LNCAP (cell line): Measurements from ENCODE around the gene OR5V1.

Source experiments
- CTCF ChIP-seq: fragments of 450-650 bp; IDR thresholded peaks from 2 replicates; pipeline ENCODE4 v1.5.1; 2017; ENCODE audit warnings: mild to moderate bottlenecking

OR5V1 gene

GRCh38 chr6:29368765-29369164 is at the start of gene OR5V1:
Gene OR5V1, minus strand, starts transcription at chr6:29368865. Its CDS starts 12,670 bp downstream, at chr6:29356195.
- no peak for TF ChIP-seq CTCF

GRCh38 chr6:29414588-29414987 is 45.9 kb upstream of the OR5V1 start, which contains the start of gene OR12D1:
Gene OR12D1, plus strand, starts transcription at chr6:29414928.
- TF ChIP-seq CTCF, result peak; percentile 20; the same call in 1 of the 2 replicates

- no peak for TF ChIP-seq CTCF
These were observed 35.1 kb upstream of the OR5V1 start for GRCh38 chr6:29403801-29404200.

- TF ChIP-seq CTCF, result no peak
These were observed 30.9 kb upstream of the OR5V1 start for GRCh38 chr6:29399525-29399924.

GRCh38 chr6:29395331-29395730 is 26.7 kb upstream of the OR5V1 start, which contains the start of gene OR12D2:
Gene OR12D2, plus strand, starts transcription at chr6:29395631. Its CDS starts 1,069 bp downstream, at chr6:29396700.
- no peak for TF ChIP-seq CTCF

- no peak for TF ChIP-seq CTCF
These were observed 19.9 kb upstream of the OR5V1 start for GRCh38 chr6:29388533-29388932.

- no peak for TF ChIP-seq CTCF
These were observed 7.3 kb upstream of the OR5V1 start for GRCh38 chr6:29376003-29376402.

- TF ChIP-seq CTCF, result no peak
These were observed 6.5 kb upstream of the OR5V1 start, which contains the start of gene OR12D3 for GRCh38 chr6:29375191-29375590. Gene OR12D3, minus strand, starts transcription at chr6:29375291. Its CDS starts 4 bp downstream, at chr6:29375287.
